ENCODE data around the gene FRMD4A. TPM values are rescaled to one million over a fixed set of nuclear protein-coding genes. Genes with fewer than 3 reads are reported as not detected.

The FRMD4A gene

DNA sequence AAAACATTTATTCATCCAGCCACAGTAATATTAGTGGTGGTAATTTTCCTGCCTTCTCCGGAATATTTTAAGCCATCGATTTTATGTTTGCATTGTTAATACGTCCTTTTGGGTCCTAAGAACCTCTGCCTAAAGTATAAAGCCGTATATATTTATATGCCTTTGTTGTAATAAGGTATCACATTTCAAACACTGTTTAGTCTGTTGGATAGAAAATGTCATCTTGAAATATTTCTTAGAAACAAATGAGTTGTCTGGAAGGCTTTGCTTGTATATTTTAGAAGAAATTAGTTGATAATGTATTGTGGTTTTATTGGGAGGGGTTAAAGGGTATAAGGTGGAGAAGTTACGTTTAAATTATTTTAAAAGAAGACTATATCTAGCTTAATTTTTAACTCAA is 732.8 kb downstream of the FRMD4A start:
- Histone ChIP-seq H3K4ac (ENCODE audit: low read length) (no peak overlapping the region), H3K4me3 (ENCODE audit: low read length in 2 of 2) (no peak overlapping the region), H2BK120ac (ENCODE audit: low read depth, low read length) (no peak overlapping the region), H2BK15ac (ENCODE audit: low read length) (no peak overlapping the region), H3K27me3 (ENCODE audit: control insufficient read depth in 3 of 3, insufficient read depth in 3 of 3, low read depth in 1 of 3, low read length in 3 of 3) (no peaks in the 10 kb centered on the region), H3K79me1 (ENCODE audit: low read depth, low read length) (no peaks in the 10 kb centered on the region), H3K9ac (ENCODE audit: low read depth, low read length, poor library complexity) (no peak overlapping the region), H3K27ac (replicated peaks; ENCODE audit: low read length) (no peak overlapping the region), H4K8ac (ENCODE audit: low read depth, low read length) (no peak overlapping the region), H2BK12ac (ENCODE audit: low read length) (no peak overlapping the region), H3K4me1 (ENCODE audit: control insufficient read depth in 2 of 2, insufficient read depth in 1 of 2, low read depth in 1 of 2, low read length in 2 of 2) (no peaks in the 10 kb centered on the region), H3K36me3 (replicated peaks in 1 of 2; ENCODE audit: control insufficient read depth in 2 of 2, insufficient read depth in 2 of 2, low read length in 2 of 2) (peaks cover 0 to 37% of the 10 kb centered on the region in 2 donors), H3K18ac (ENCODE audit: low read length) (no peak overlapping the region), H4K91ac (ENCODE audit: low read depth, low read length, poor library complexity) (no peak overlapping the region), H2AK5ac (ENCODE audit: low read depth, low read length) (no peak overlapping the region), H3K4me2 (ENCODE audit: insufficient read depth, low read length, poor library complexity, severe bottlenecking) (no peak overlapping the region), H3K14ac (ENCODE audit: low read length) (no peak overlapping the region), H3K9me3 (replicated peaks in 1 of 2; ENCODE audit: control insufficient read depth in 2 of 2, insufficient read depth in 1 of 2, low read depth in 1 of 2, low read length in 2 of 2) (no peaks in the 10 kb centered on the region), H2BK5ac (ENCODE audit: low read length) (no peak overlapping the region), H3K23ac (ENCODE audit: low read depth, low read length, poor library complexity) (no peak overlapping the region), H2AFZ (ENCODE audit: low read length) (no peak overlapping the region)
- WGBS, 2 donors (ENCODE audit: extremely low coverage in 2 of 2, insufficient read length in 2 of 2, insufficient replicate concordance in 1 of 2): 100% methylated on average over 1 of the region's 5 CpGs; no CpG with 5 or more reads in 1 of the 2 donors
- DNase-seq (ENCODE audit: low spot score): no peak

DNA sequence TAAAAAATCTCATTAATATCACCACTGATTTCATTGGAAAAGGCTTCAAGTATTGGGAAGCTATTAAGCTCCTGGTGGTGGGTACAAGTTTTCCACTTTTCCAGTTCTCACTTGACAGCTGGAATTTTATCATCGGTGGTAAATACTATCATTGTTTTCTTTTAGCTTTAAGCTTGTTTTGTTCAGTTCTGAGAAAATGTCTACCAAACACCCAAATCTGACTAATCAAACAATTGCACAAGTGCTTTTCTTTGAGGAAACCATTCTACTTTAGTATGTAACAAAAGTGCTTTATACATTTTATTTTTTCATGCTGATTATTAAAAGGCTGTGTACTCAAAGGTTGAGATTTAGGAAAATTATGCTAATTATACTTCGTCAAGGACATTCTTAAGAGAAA is 736.1 kb downstream of the FRMD4A start:
- Histone ChIP-seq H2AK5ac (ENCODE audit: low read depth, low read length) (no peak overlapping the region), H4K91ac (ENCODE audit: low read depth, low read length, poor library complexity) (no peak overlapping the region), H2BK15ac (ENCODE audit: low read length) (no peak overlapping the region), H3K18ac (ENCODE audit: low read length) (no peak overlapping the region), H3K9ac (ENCODE audit: low read depth, low read length, poor library complexity) (no peak overlapping the region), H3K4ac (ENCODE audit: low read length) (no peak overlapping the region), H2BK120ac (ENCODE audit: low read depth, low read length) (no peak overlapping the region), H3K23ac (ENCODE audit: low read depth, low read length, poor library complexity) (no peak overlapping the region), H2BK12ac (ENCODE audit: low read length) (no peak overlapping the region), H3K27me3 (ENCODE audit: control insufficient read depth in 3 of 3, insufficient read depth in 3 of 3, low read depth in 1 of 3, low read length in 3 of 3) (no peaks in the 10 kb centered on the region), H3K4me3 (ENCODE audit: low read length in 2 of 2) (no peak overlapping the region), H3K9me3 (replicated peaks in 1 of 2; ENCODE audit: control insufficient read depth in 2 of 2, insufficient read depth in 1 of 2, low read depth in 1 of 2, low read length in 2 of 2) (no peaks in the 10 kb centered on the region), H3K4me1 (ENCODE audit: control insufficient read depth in 2 of 2, insufficient read depth in 1 of 2, low read depth in 1 of 2, low read length in 2 of 2) (no peaks in the 10 kb centered on the region), H3K14ac (ENCODE audit: low read length) (no peak overlapping the region), H2AFZ (ENCODE audit: low read length) (no peak overlapping the region), H3K36me3 (replicated peaks in 1 of 2; ENCODE audit: control insufficient read depth in 2 of 2, insufficient read depth in 2 of 2, low read length in 2 of 2) (peaks cover 2 to 36% of the 10 kb centered on the region in 2 donors), H2BK5ac (ENCODE audit: low read length) (no peak overlapping the region), H3K4me2 (ENCODE audit: insufficient read depth, low read length, poor library complexity, severe bottlenecking) (no peak overlapping the region), H3K27ac (replicated peaks; ENCODE audit: low read length) (no peak overlapping the region), H4K8ac (ENCODE audit: low read depth, low read length) (no peak overlapping the region), H3K79me1 (ENCODE audit: low read depth, low read length) (no peaks in the 10 kb centered on the region)
- DNase-seq (ENCODE audit: low spot score): no peak
- no CpG with 5 or more reads among the region's 2 CpGs for WGBS, 2 donors (ENCODE audit: extremely low coverage in 2 of 2, insufficient read length in 2 of 2, insufficient replicate concordance in 1 of 2)

Small RNA genes lying within 50 kb of the gene (small RNA-seq; reads per million reads assigned to genes)
- gene RNA5SP301 (ENCODE audit: insufficient read depth): not detected

Data from neuronal stem cell (in vitro differentiated cells).